B cell (primary cell): Measurements from ENCODE around the gene SSX4B. TPM values are rescaled to one million over a fixed set of nuclear protein-coding genes. Genes with fewer than 3 reads are reported as not detected.
"Not testable (repeated sequence)": the region's sequence is repeated elsewhere in the genome, so short reads cannot be mapped to it uniquely, and the experiment has no call there.

ENCODE experiments used
- ATAC-seq: fragments of 200-7000 bp; cut with Tn5 transposase; one replicate; pipeline ENCODE4 v1.10.0; 2021; ENCODE audit warnings: low read depth, mild to moderate bottlenecking, moderate number of reproducible peaks, moderate library complexity
- CTCF ChIA-PET: fragments of 350-600 bp; sonication (Branson Sonifier 250); formaldehyde crosslinking; loops from one replicate; lab custom pipeline; 2021; ENCODE audit warnings: antibody characterized with exemption, inconsistent platforms; lab: Charles Lee
- POLR2A ChIA-PET: fragments of 350-600 bp; sonication (Branson Sonifier 250); formaldehyde crosslinking; loops from one replicate; lab custom pipeline; 2021; ENCODE audit warnings: antibody characterized with exemption; lab: Charles Lee
- DNase-seq: peaks from one replicate; pipeline ENCODE4 v3.0.0; 2013
- H2AFZ ChIP-seq: 2 replicates; pipeline ENCODE4 v1.6.1; 2012; ENCODE audit warnings: mild to moderate bottlenecking, low read depth, low read length; ENCODE audit not compliant: insufficient read depth, poor library complexity, severe bottlenecking
- H3K27ac ChIP-seq, 2 donors: 1 replicate in 1 of 2; 2 replicates in 1 of 2; pipeline ENCODE4 v1.5.1; 2012 to 2013; ENCODE audit warnings: low read length in 2 of 2, mild to moderate bottlenecking in 2 of 2, moderate library complexity in 1 of 2
- H3K27me3 ChIP-seq, 4 experiments: fragments of 200-600 bp in 1 of 4; sonication (generic) in 1 of 4; replicated peaks in 1 of 4; 1 replicate in 2 of 4; 2 replicates in 2 of 4; pipeline versions ENCODE4 v1.6.1 to v1.7.0; 2013 to 2016; ENCODE audit warnings: low read length in 3 of 4, mild to moderate bottlenecking in 2 of 4, mixed read lengths in 1 of 4, moderate library complexity in 1 of 4; ENCODE audit not compliant: insufficient read depth in 4 of 4, control insufficient read depth in 3 of 4; ENCODE audit errors: control extremely low read depth in 1 of 4
- H3K36me3 ChIP-seq, 2 experiments: replicated peaks in 1 of 2; 1 replicate in 1 of 2; 2 replicates in 1 of 2; pipeline versions ENCODE4 v1.6.1 to v1.7.1; 2013; ENCODE audit warnings: low read length in 1 of 2; ENCODE audit not compliant: insufficient read depth in 2 of 2, control insufficient read depth in 1 of 2; ENCODE audit errors: control extremely low read depth in 1 of 2, extremely low read depth in 1 of 2
- H3K4me1 ChIP-seq, 2 donors: fragments of 200-600 bp in 1 of 2; sonication (generic) in 1 of 2; 1 replicate in 1 of 2; 2 replicates in 1 of 2; pipeline versions ENCODE4 v1.5.1 to v1.6.1; 2013 to 2017; ENCODE audit warnings: low read length in 2 of 2; ENCODE audit not compliant: control insufficient read depth in 2 of 2, insufficient read depth in 2 of 2
- H3K4me2 ChIP-seq: replicated peaks from 2 replicates; pipeline ENCODE3; 2012; ENCODE audit warnings: mild to moderate bottlenecking, low read depth, low read length; ENCODE audit not compliant: poor library complexity, severe bottlenecking
- H3K4me3 ChIP-seq, 5 experiments: fragments of 200-600 bp in 1 of 5; sonication (generic) in 1 of 5; 1 replicate in 3 of 5; 2 replicates in 2 of 5; pipeline versions ENCODE4 v1.5.1 to v1.7.0; 2011 to 2016; ENCODE audit warnings: low read length in 4 of 5, mild to moderate bottlenecking in 4 of 5, low read depth in 2 of 5, control low read depth in 1 of 5, moderate library complexity in 1 of 5; ENCODE audit not compliant: insufficient read depth in 1 of 5; ENCODE audit errors: control extremely low read depth in 1 of 5, extremely low read depth in 1 of 5
- H3K79me2 ChIP-seq: fragments of 200-600 bp; sonication (generic); one replicate; pipeline ENCODE4 v1.6.0; 2016; ENCODE audit warnings: low read length; ENCODE audit not compliant: control insufficient read depth, insufficient read depth
- H3K9ac ChIP-seq: fragments of 200-600 bp; sonication (generic); 2 replicates; pipeline ENCODE4 v1.6.1; 2017; ENCODE audit warnings: mild to moderate bottlenecking, low read length, moderate library complexity
- H3K9me3 ChIP-seq, 3 donors: one replicate each; pipeline versions ENCODE4 v1.6.1 to v1.7.1; 2013; ENCODE audit warnings: low read length in 2 of 3; ENCODE audit not compliant: control insufficient read depth in 2 of 3, insufficient read depth in 1 of 3; ENCODE audit errors: control extremely low read depth in 1 of 3
- H4K20me1 ChIP-seq: 2 replicates; pipeline ENCODE4 v1.6.0; 2012; ENCODE audit warnings: mild to moderate bottlenecking, low read length; ENCODE audit not compliant: insufficient read depth, control insufficient read depth, poor library complexity, severe bottlenecking
- H3K27ac Mint-ChIP-seq: one replicate; pipeline ENCODE4 v1.8.0; 2021; ENCODE audit warnings: mixed read lengths
- H3K27me3 Mint-ChIP-seq: one replicate; pipeline ENCODE4 v1.8.0; 2021; ENCODE audit warnings: mixed read lengths
- H3K4me1 Mint-ChIP-seq: one replicate; pipeline ENCODE4 v1.8.0; 2021; ENCODE audit warnings: mixed read lengths
- H3K4me3 Mint-ChIP-seq: one replicate; pipeline ENCODE4 v1.8.0; 2021; ENCODE audit warnings: mixed read lengths
- H3K9me3 Mint-ChIP-seq: one replicate; pipeline ENCODE4 v1.8.0; 2022; ENCODE audit warnings: mixed read lengths; ENCODE audit not compliant: insufficient read depth
- EZH2 ChIP-seq: IDR thresholded peaks from 2 replicates; pipeline ENCODE4 v1.6.1; 2012; ENCODE audit warnings: borderline replicate concordance, low read depth, mild to moderate bottlenecking, moderate library complexity, low read length; ENCODE audit not compliant: insufficient read depth, poor library complexity, severe bottlenecking
- WGBS: methylation state at CpG from one replicate; pipeline ENCODE4 v1.1.5; 2013; ENCODE audit warnings: missing lambda C conversion rate; ENCODE audit not compliant: insufficient coverage; 5-methylcytosine and 5-hydroxymethylcytosine counted together
- intact Hi-C: fragments of 100-400 bp; cut with micrococcal nuclease; formaldehyde crosslinking; loops from one replicate; pipeline ENCODE4 v1.10.0; 2022
- polyA plus RNA-seq: library from polyadenylated mRNA; depleted of rRNA; stranded (reverse); fragments of >200 nt; gene quantifications from 2 replicates; pipeline ENCODE4 v1.2.3, GENCODE V29; 2012
- total RNA-seq, 2 donors: library from RNA; stranded (reverse); fragments of 120-200 nt in 1 of 2; gene quantifications; 1 replicate in 1 of 2; 2 replicates in 1 of 2; pipeline versions ENCODE4 v1.2.3 to v1.2.4, GENCODE V29; 2013 to 2022
- TF ChIP-seq, protein P1 (sequence below): fragments of 200-600 bp; IDR thresholded peaks from one replicate; pipeline ENCODE4 v1.8.0; 2022; ENCODE audit warnings: antibody characterized with exemption, mild to moderate bottlenecking

Gene SSX4B
- total and polyA plus RNA-seq, 2 donors (not counting 1 experiment from before 2014, with no cell fraction given): not detected

DNA sequence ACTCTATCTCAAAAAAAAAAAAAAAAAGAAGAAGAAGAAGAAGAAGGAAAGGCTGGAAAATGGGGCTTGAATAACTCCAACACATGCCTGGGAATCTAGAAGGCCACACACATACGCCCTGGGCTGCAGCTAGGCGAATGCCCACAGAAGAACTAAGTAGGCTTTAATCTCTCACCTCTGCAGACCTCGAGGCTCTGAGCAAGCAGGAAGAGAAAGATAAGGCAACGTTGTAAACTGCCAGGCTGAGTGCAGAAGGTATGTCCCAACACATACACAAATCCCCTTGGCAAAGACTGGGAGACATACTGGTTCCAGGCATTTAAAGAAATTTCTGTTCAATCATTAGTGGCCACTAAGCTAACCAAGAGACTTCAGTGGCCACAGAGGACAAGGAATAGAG is 39.9 kb upstream of the SSX4B start:
- Mint-ChIP-seq H3K4me3 (no peak overlapping the region), H3K9me3 (no peaks in the 10 kb centered on the region), H3K27me3 (no peaks in the 10 kb centered on the region), H3K27ac (no peak overlapping the region), H3K4me1 (no peaks in the 10 kb centered on the region)
- intact Hi-C loops: no loop called here
- Histone ChIP-seq H3K27ac (no peak overlapping the region), H3K4me1 (no peaks in the 10 kb centered on the region), H3K9me3 (no peaks in the 10 kb centered on the region), H3K36me3 (no peaks in the 10 kb centered on the region), H4K20me1 (no peaks in the 10 kb centered on the region), H3K27me3 (no peaks in the 10 kb centered on the region), H3K79me2 (no peaks in the 10 kb centered on the region), H2AFZ (no peak overlapping the region), H3K4me2 (no peak overlapping the region), H3K4me3 (no peak overlapping the region), H3K9ac (no peak overlapping the region)
- ChIA-PET CTCF (no interaction called here), POLR2A (no interaction called here)
- DNase-seq: no peak
- no peak for ATAC-seq
- TF ChIP-seq, protein P1, sequence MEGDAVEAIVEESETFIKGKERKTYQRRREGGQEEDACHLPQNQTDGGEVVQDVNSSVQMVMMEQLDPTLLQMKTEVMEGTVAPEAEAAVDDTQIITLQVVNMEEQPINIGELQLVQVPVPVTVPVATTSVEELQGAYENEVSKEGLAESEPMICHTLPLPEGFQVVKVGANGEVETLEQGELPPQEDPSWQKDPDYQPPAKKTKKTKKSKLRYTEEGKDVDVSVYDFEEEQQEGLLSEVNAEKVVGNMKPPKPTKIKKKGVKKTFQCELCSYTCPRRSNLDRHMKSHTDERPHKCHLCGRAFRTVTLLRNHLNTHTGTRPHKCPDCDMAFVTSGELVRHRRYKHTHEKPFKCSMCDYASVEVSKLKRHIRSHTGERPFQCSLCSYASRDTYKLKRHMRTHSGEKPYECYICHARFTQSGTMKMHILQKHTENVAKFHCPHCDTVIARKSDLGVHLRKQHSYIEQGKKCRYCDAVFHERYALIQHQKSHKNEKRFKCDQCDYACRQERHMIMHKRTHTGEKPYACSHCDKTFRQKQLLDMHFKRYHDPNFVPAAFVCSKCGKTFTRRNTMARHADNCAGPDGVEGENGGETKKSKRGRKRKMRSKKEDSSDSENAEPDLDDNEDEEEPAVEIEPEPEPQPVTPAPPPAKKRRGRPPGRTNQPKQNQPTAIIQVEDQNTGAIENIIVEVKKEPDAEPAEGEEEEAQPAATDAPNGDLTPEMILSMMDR: no peak
- TF ChIP-seq EZH2: no peak
- no CpG with 5 or more reads among the region's 4 CpGs for WGBS

DNA sequence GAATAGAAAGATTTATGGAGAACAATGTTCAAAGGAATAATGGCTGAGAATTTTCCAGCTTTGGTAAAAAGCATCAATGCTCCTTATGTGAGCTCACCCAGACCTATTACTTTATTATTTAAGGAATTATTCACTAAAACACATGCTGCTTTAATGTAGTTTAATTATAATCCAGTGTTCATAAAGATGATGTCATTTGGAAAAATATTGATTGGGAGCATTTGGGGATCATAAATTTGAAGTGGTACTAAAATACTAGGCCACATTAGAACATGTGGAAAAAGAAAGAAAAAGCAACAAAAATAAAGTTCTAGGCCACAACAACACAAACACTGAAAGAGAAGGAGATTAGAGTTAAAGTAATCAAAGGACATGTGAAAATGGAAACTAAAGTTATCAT is 38.3 kb upstream of the SSX4B start:
- CTCF ChIA-PET: no interaction called here

DNA sequence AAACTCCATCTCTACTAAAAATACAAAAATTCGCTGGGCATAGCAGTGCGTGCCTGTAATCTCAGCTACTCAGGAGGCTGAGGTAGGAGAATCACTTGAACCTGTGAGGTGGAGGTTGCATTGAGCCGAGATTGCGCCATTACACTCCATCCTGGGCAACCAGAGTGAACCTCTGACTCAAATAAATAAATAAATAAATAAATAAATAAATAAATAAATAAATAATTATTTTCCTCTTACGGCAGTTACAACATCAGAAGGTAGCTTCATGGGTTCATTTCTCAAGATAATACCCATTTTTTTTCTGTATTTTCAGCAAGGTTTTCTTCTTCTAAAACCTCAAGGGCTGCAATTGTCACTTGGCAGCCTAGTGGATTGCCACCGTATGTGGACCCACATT is 35.4 kb upstream of the SSX4B start:
- H3K27ac ChIP-seq, POLR2A ChIA-PET, H3K27ac Mint-ChIP-seq, H3K9me3 ChIP-seq, H3K4me3 ChIP-seq, H3K9me3 Mint-ChIP-seq, intact Hi-C loops, H2AFZ ChIP-seq, H3K4me1 Mint-ChIP-seq, H3K27me3 ChIP-seq, H3K4me2 ChIP-seq, H3K79me2 ChIP-seq, H3K36me3 ChIP-seq, CTCF ChIA-PET, H3K27me3 Mint-ChIP-seq, H3K4me3 Mint-ChIP-seq, DNase-seq, H4K20me1 ChIP-seq, ATAC-seq, H3K9ac ChIP-seq, H3K4me1 ChIP-seq: not testable (repeated sequence)
- no CpG with 5 or more reads among the region's 6 CpGs for WGBS

More for the DNA sequence above, 38.3 kb upstream of the SSX4B start:
- no peak overlapping the region for H3K27ac Mint-ChIP-seq
- Histone ChIP-seq H3K79me2 (no peaks in the 10 kb centered on the region), H3K36me3 (no peaks in the 10 kb centered on the region), H3K4me1 (no peaks in the 10 kb centered on the region), H3K27me3 (no peaks in the 10 kb centered on the region), H3K4me3 (no peak overlapping the region), H4K20me1 (no peaks in the 10 kb centered on the region), H3K27ac (no peak overlapping the region), H3K4me2 (no peak overlapping the region), H3K9ac (no peak overlapping the region), H3K9me3 (no peaks in the 10 kb centered on the region), H2AFZ (no peak overlapping the region)
- no peak overlapping the region for H3K4me3 Mint-ChIP-seq
- POLR2A ChIA-PET: no interaction called here
- H3K27me3 Mint-ChIP-seq: peaks cover 3% of the 10 kb centered on the region
- intact Hi-C loops: no loop called here
- H3K4me1 Mint-ChIP-seq: no peaks in the 10 kb centered on the region
- TF ChIP-seq, protein P1: no peak
- no peak for TF ChIP-seq EZH2
- ATAC-seq (no peak), DNase-seq (no peak)
- no peaks in the 10 kb centered on the region for H3K9me3 Mint-ChIP-seq
